Activated naive CD4-positive, alpha-beta T cell treated with anti-CD3 and anti-CD28 coated beads, Interleukin-2, amount 50 U/mL, for 24 hours (primary cell): ENCODE measurements around the gene GPATCH3.
A peak's percentile ranks its signal among the peaks of the same experiment; 100 is the strongest.

Experiments used
- H3K27ac Mint-ChIP-seq: one replicate; pipeline ENCODE4 v1.8.0; 2021; ENCODE audit warnings: mild to moderate bottlenecking, mixed read lengths
- H3K27me3 Mint-ChIP-seq: one replicate; pipeline ENCODE4 v1.8.0; 2021; ENCODE audit warnings: mixed read lengths
- H3K36me3 Mint-ChIP-seq: one replicate; pipeline ENCODE4 v1.8.0; 2021; ENCODE audit warnings: mixed read lengths
- H3K4me1 Mint-ChIP-seq: one replicate; pipeline ENCODE4 v1.8.0; 2021; ENCODE audit warnings: mixed read lengths
- H3K4me3 Mint-ChIP-seq: one replicate; pipeline ENCODE4 v1.8.0; 2021; ENCODE audit warnings: mild to moderate bottlenecking, mixed read lengths
- H3K9me3 Mint-ChIP-seq: one replicate; pipeline ENCODE4 v1.8.0; 2021; ENCODE audit warnings: mixed read lengths

Gene GPATCH3

DNA sequence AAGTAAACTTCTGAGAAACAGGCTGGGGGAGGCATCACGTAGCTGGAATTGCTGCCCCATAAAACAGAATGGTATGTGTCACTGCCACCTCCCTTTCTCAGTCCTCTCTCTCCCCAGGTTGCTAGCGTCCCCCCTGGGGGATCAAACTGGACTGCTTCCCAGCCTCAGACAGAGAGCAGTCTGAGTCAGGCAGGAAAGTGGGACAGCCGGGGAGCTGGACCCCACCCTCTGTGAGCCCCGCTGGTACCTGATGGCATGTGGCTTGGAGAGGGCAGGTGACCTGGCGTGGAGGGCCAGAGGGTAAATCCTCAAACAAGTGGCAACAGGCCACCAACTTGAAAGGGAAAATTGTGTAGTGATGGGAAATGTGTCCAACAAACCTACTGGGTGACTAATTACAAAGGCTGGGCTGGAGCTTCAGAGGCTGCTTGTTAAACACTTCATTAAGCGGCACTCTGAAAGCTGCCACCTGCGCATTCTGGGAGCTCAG is 38.3 kb downstream of the GPATCH3 start:
- Mint-ChIP-seq H3K9me3 (no peaks in the 10 kb centered on the region), H3K27me3 (no peaks in the 10 kb centered on the region), H3K4me3 (peak overlapping the region; percentile 16), H3K4me1 (peaks cover 27% of the 10 kb centered on the region), H3K27ac (no peak overlapping the region), H3K36me3 (peaks cover 1% of the 10 kb centered on the region)

DNA sequence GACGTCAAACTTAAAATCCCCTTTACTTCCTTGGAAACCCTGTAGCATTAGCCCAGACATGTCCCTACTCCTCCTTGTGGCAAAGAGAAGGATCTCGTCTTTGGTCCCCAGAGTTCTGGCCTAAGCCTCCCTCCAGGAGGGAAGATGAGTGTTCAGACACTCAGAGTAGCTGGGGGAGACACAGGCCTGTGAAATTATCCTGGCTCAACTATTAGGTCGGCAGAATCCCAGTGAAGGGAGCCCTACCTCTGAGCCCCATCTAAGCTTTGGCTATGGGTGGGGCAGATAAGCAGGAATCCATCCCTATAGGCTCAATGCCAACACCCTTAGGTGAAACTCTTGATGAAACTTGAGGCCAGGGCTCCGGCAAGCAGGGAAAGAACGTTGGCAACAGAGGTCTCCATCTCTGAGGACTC is 39.0 kb downstream of the GPATCH3 start:
- H3K27me3 Mint-ChIP-seq, result no peaks in the 10 kb centered on the region
- no peak overlapping the region for H3K27ac Mint-ChIP-seq
- no peak overlapping the region for H3K4me3 Mint-ChIP-seq
- no peaks in the 10 kb centered on the region for H3K9me3 Mint-ChIP-seq
- H3K36me3 Mint-ChIP-seq, result peaks cover 1% of the 10 kb centered on the region
- peaks cover 27% of the 10 kb centered on the region for H3K4me1 Mint-ChIP-seq

DNA sequence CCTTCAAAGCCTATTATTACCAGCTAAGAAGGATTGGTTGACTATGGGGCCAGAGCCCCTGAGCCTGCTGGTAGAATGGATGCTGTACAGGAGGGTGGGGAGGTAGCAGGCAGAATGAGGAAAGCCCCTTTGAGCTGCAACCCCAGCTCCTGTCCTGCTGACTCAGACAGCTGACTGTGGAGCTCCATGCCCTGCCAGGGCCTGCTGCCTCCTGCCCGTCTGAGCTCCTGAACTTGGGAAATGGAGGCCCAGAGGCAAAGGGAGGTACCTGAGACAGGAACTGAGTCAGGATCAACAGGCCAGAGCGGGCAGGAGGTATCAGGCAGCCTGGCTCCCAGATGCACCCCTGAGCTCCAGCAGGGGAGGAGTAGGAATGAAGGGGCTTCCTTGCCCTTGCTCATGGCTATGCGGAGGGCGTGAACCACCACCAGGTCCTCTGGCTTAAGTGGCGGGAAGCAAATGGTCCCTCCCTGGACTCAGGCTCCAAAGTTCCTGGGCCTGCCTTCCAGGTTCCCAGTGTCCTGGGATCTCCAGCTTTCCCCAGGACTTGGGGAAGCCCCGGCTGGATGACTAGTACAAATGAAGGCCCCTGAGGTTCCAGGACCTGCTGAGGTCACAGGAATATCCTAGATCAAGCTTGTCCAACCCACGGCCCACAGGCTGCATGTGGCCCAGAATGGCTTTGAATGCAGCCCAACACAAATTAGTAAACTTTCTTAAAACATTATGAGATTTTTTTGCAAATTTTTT is 41.2 kb downstream of the GPATCH3 start:
- Mint-ChIP-seq H3K27ac (no peak overlapping the region), H3K4me3 (no peak overlapping the region), H3K27me3 (no peaks in the 10 kb centered on the region), H3K9me3 (no peaks in the 10 kb centered on the region), H3K4me1 (peaks cover 20% of the 10 kb centered on the region), H3K36me3 (peaks cover 3% of the 10 kb centered on the region)

DNA sequence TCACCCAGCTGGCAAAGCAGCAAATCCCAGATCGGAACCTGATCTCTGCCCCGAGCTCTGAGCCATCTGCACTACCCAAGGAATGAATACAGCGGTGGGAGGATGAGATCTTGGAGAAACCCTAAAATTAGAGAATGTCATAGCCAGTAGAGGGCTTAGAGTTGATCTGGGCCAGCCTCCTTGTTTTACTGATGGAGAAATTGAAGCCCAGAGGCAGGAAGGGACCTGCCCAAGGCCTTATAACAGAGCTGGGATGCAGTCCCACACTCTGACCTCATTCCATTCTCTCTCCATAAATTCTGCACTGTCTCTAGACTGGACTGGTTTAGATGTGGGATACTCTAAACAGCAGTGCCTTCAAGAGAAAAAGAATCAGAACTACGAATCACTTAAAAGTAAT is 42.1 kb downstream of the GPATCH3 start:
- Mint-ChIP-seq H3K4me1 (peaks cover 12% of the 10 kb centered on the region), H3K27ac (no peak overlapping the region), H3K9me3 (no peaks in the 10 kb centered on the region)

DNA sequence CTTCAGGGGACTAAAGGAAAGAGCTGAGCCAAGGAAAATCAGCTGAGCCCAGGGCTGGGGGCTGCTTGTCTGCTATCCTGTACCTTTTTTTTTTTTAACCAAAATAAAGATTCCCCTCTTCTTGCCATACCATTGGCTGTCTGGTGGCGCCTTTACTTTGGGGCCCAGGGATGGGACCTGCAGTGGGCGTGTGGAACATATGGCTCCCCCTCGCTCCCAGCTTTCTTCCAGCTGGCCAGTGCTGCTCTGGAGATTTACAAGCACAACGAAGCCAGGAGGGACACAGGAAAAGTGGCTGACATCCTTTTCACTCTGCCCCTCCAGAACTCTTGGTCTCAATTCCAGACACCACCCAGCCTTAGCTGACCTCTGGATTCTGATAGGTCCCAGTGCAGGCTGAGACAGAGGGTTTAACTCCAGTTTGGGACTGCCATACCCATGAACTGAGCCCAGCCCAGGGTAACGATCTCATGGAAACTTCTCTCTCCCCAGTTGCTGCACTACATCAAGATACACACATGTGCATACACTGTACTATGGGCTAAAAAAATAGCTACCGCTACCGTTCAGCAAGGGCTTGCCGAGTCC is 42.7 kb downstream of the GPATCH3 start:
- H3K27ac Mint-ChIP-seq, result no peak overlapping the region
- H3K4me3 Mint-ChIP-seq, result no peak overlapping the region
- H3K9me3 Mint-ChIP-seq, result no peaks in the 10 kb centered on the region
- H3K27me3 Mint-ChIP-seq, result no peaks in the 10 kb centered on the region
- H3K36me3 Mint-ChIP-seq, result peaks cover 8% of the 10 kb centered on the region
- peaks cover 8% of the 10 kb centered on the region for H3K4me1 Mint-ChIP-seq

More for the DNA sequence above, 42.1 kb downstream of the GPATCH3 start:
- no peaks in the 10 kb centered on the region for H3K27me3 Mint-ChIP-seq
- peaks cover 3% of the 10 kb centered on the region for H3K36me3 Mint-ChIP-seq
- H3K4me3 Mint-ChIP-seq, result no peak overlapping the region

DNA sequence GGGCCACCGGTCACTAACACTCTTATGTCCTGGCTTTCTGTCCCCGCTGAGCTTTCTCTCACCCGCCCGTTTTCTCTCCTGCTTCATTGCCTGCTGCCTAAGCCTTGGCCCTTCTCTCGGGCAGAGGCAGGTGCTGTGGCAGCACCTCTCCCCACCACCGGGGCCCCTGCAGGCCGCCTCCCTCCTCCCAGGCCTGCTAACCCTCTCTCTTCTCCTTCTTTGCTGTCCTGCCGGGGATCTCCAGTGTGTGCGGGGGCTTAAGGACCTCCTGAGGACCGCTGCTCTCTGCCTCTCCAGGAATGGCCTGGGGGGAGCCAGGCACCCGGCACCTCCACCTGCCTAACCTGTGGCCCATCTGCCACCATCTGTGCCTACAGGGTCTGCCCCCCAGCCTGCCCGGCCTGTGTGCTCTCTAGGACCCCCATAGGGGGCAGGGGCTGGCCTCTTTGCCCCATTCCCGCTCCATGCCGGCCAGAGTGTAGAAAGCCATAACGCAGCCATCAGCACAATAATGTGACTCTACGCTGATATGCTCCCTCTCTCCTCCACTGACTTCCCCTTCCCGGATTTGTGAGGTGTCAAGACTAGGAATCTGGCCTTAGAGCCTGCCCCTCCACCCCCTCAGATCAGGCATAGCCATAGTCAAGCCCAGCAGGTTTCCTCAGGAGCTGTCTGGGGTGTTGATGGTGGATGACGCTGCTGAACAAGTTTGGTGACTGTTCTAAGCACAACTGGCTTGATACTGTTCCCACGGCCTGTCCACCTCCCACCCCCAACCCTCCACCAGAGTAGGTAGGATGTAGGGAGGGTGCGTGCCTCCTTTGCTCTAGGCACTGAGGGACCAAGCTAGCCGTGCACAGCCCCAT is 43.4 kb downstream of the GPATCH3 start:
- H3K9me3 Mint-ChIP-seq, result no peaks in the 10 kb centered on the region
- peaks cover 13% of the 10 kb centered on the region for H3K36me3 Mint-ChIP-seq
- no peak overlapping the region for H3K4me3 Mint-ChIP-seq
- H3K4me1 Mint-ChIP-seq, result peaks cover under 1% of the 10 kb centered on the region
- H3K27me3 Mint-ChIP-seq, result no peaks in the 10 kb centered on the region
- H3K27ac Mint-ChIP-seq, result no peak overlapping the region

DNA sequence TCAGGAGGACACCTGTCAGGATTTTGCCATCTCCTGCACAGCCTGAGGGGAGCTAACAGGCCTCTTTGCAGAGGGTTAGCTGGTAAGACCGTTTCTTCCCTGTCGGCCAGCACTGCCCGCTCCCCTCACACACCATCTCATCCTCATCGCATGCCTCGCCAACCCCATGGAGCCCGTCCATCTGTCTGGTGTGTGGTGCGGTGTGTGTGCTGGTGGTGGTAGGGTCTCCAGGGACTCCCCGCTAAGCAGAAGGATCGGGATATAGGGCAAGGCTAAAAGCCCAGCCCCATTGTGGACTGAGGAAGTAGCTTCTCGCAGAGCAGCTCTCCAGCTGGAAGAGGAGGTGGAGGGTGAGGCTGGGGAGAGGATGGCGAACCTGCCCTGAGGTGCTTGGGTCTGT is 44.1 kb downstream of the GPATCH3 start:
- no peaks in the 10 kb centered on the region for H3K27me3 Mint-ChIP-seq
- H3K36me3 Mint-ChIP-seq, result peaks cover 16% of the 10 kb centered on the region
- H3K4me1 Mint-ChIP-seq, result no peaks in the 10 kb centered on the region
- no peak overlapping the region for H3K4me3 Mint-ChIP-seq
- no peaks in the 10 kb centered on the region for H3K9me3 Mint-ChIP-seq
- no peak overlapping the region for H3K27ac Mint-ChIP-seq

DNA sequence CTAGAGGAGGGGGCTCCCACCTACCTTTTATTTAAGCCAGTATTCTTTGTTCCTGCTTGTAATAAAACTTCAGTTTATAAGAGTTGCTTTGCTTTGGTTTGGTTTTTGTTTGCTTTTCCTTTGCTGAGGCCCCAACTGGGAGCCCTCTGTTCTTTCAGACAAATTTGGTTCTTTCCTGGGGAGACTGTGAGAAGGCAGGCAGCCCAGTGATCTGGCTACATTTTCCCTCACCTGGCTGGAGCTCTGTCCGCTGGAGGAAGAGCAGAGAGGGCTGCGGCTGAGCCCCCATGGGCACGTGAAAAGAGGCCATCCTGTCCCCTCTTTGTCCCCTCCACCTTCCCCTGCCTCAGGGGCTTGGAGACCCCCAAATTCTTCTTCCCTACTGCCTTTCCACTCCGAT is 44.6 kb downstream of the GPATCH3 start:
- no peaks in the 10 kb centered on the region for H3K4me1 Mint-ChIP-seq
- H3K4me3 Mint-ChIP-seq, result no peak overlapping the region
- no peaks in the 10 kb centered on the region for H3K27me3 Mint-ChIP-seq
- no peaks in the 10 kb centered on the region for H3K9me3 Mint-ChIP-seq
- no peak overlapping the region for H3K27ac Mint-ChIP-seq
- H3K36me3 Mint-ChIP-seq, result peaks cover 16% of the 10 kb centered on the region

DNA sequence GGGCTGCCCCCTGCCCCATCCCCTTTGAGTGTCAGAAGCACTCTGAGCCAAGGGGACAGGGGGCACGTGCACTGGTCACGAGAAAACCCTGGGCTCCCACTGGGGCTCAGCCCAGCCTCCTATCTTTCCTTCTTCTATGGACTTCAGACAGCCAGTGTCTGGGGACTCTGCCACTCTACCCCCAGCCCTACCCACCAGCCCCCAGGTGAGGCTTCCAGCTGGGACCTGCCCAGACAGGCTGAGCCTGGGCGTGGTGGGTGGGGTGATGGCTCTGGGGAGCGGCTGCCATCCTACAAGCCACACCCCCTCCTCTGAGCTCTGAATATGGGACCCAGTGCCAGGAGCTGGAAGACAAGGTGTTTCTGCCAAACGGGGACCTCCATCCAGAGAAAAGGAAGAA is 45.4 kb downstream of the GPATCH3 start:
- Mint-ChIP-seq H3K36me3 (peaks cover 16% of the 10 kb centered on the region), H3K4me3 (no peak overlapping the region), H3K27me3 (no peaks in the 10 kb centered on the region), H3K4me1 (no peaks in the 10 kb centered on the region), H3K27ac (no peak overlapping the region), H3K9me3 (no peaks in the 10 kb centered on the region)

DNA sequence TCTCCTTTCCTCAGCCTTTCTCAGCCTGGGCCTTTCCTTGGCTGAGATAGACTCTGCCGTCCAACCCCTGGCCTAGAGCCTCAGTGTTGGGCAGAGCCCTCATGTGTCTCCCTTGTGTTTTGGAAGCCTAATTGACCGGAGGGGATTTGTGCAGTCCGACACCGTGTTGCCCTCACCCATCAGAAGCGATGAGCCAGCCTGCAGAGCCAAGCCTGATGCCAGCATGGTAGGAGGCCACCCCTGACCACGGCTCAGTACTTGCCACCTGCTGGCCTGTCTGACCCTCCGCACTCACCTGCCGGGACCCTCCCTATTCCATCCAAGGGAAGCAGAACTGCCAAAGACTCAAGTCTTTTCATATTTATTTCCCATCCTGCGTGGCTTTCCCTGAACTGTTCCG is 46.7 kb downstream of the GPATCH3 start:
- Mint-ChIP-seq H3K27me3 (no peaks in the 10 kb centered on the region), H3K9me3 (no peaks in the 10 kb centered on the region), H3K27ac (no peak overlapping the region), H3K4me3 (no peak overlapping the region), H3K36me3 (peaks cover 16% of the 10 kb centered on the region), H3K4me1 (no peaks in the 10 kb centered on the region)

DNA sequence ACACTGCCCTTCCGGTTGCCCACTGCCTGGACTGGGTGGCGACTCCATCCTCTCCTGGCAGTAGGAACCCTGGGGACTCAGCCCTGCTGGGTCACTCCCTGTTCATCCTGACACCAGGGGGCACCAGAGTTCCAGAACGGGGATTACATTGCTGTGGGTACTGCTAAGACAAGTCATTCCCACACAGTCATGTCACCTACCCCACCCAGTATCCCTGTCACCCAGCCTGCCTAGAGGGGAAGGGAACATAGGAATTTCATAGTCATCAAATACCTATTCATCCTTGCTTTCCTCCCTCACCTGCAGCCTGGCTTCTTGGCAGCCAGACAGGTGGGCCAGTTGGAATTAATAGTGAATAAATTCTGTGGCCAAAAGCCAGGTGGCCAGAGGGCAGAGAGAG is 47.1 kb downstream of the GPATCH3 start:
- no peak overlapping the region for H3K4me3 Mint-ChIP-seq
- peaks cover 16% of the 10 kb centered on the region for H3K36me3 Mint-ChIP-seq
- no peaks in the 10 kb centered on the region for H3K27me3 Mint-ChIP-seq
- H3K27ac Mint-ChIP-seq, result no peak overlapping the region
- H3K9me3 Mint-ChIP-seq, result no peaks in the 10 kb centered on the region
- H3K4me1 Mint-ChIP-seq, result no peaks in the 10 kb centered on the region

DNA sequence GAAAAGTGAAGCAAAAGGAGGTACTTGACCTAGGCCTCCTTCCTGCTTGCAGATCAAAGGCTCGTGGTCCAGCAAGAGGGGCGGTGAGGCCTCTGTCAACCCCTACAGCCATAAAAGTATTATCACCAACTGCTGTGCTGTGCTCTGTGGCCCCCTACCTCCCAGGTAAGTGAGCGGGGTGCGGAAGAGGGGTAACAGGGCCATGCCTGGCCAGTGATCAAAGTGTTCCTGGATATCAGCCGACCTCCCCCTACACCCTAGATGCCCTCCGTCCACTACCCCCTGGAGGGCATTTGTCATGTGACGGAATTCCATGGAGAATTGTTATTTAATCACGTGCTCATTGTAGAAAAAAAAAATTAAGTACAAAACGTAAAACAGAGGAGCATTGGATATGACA is 47.6 kb downstream of the GPATCH3 start:
- H3K27me3 Mint-ChIP-seq, result no peaks in the 10 kb centered on the region
- no peaks in the 10 kb centered on the region for H3K4me1 Mint-ChIP-seq
- H3K27ac Mint-ChIP-seq, result no peak overlapping the region
- H3K36me3 Mint-ChIP-seq, result peaks cover 16% of the 10 kb centered on the region
- H3K9me3 Mint-ChIP-seq, result no peaks in the 10 kb centered on the region
- no peak overlapping the region for H3K4me3 Mint-ChIP-seq

DNA sequence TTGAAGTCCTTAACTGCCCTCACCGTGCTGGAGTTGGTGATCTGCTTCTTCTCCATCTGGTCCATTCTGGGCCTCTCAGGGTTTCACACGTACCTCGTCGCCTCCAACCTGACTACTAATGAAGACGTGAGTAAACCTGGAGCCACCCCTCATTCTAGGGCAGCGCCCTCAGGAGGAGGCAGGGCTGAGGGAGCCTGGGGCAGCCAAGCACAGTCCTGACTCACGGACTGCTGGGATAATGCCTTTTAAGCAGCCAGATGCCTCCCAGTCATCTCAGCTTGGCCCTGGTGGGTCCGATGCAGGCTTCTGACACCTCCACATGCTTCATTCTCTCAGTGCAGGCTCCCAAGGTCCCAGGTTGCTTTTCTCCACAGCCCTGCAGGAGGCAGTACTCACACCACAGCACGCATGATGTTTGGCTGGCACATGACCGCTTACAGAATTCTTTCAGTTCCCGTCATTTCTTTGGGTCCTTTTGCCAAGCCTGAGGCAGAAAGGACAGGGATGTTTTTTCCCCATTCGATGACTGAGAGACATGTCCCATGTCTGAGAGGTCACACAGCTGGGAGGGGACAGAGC is 49.1 kb downstream of the GPATCH3 start:
- H3K4me1 Mint-ChIP-seq, result no peaks in the 10 kb centered on the region
- no peak overlapping the region for H3K4me3 Mint-ChIP-seq
- no peak overlapping the region for H3K27ac Mint-ChIP-seq
- peaks cover 18% of the 10 kb centered on the region for H3K36me3 Mint-ChIP-seq
- H3K9me3 Mint-ChIP-seq, result no peaks in the 10 kb centered on the region
- no peaks in the 10 kb centered on the region for H3K27me3 Mint-ChIP-seq

DNA sequence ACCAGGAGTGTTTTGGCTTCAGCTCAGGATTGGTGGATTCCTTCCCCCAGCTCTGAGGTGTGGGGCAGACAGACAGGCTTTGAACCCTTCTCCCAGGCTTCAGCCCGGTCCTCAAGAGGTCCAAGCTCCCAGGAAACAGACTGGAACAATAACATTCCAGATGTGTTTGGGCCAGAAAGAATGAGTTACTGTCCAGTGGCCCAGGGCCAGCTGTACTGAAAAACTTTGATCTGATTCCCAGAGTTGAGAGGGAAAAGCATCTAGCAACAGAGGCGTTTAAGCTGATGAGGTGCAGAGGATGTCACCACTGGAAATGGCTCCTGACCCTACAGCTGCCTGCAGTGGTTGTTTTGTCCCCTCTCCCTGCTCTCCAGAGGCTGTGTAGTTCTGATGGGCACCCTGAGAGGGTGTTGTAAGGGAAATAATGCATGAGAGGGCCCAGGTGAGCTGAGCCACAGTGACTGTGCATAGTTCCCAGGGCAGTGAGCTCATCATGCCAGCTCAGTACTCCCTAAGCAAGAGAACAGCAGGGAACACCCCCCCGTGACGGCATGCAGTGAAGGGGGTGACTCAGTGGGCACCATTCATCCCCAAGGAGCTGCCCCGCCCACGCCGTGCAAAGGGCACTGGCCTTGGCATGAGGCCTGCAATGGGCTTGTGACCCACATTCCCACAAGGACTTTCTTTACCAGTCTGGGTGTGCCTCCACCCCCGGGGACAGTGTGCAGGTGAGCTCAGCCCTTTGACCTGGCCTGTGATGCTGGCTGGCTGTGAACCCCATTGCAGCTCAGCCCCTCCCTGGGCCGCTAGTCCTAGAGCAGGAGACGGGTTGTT is 51.1 kb downstream of the GPATCH3 start:
- H3K27ac Mint-ChIP-seq, result no peak overlapping the region
- H3K4me1 Mint-ChIP-seq, result no peaks in the 10 kb centered on the region
- H3K9me3 Mint-ChIP-seq, result no peaks in the 10 kb centered on the region
- peaks cover 16% of the 10 kb centered on the region for H3K36me3 Mint-ChIP-seq
- no peaks in the 10 kb centered on the region for H3K27me3 Mint-ChIP-seq
- H3K4me3 Mint-ChIP-seq, result no peak overlapping the region

DNA sequence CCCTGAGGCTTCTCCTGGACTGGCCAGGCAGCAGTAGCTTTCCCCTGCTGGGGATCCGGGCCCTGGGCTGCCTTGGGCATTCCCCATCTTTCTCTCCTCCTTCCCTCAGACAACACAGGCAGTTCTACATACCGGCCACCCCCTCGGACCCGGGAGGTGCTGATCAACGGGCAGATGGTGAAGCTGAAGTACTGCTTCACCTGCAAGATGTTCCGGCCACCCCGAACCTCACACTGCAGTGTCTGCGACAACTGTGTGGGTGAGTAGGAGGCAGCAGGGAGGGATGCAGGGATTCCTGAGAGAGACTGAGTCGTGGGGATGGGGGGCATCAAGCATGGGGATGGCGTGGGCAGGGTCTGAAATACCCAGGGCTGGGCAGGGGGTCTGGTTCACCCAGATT is 51.8 kb downstream of the GPATCH3 start:
- no peaks in the 10 kb centered on the region for H3K4me1 Mint-ChIP-seq
- no peaks in the 10 kb centered on the region for H3K27me3 Mint-ChIP-seq
- peaks cover 16% of the 10 kb centered on the region for H3K36me3 Mint-ChIP-seq
- no peak overlapping the region for H3K27ac Mint-ChIP-seq
- no peak overlapping the region for H3K4me3 Mint-ChIP-seq
- H3K9me3 Mint-ChIP-seq, result no peaks in the 10 kb centered on the region
